Measurements from ENCODE around the gene TRMT2A. TPM values are rescaled to one million over a fixed set of nuclear protein-coding genes. Genes with fewer than 3 reads are reported as not detected.

The TRMT2A gene
- total RNA-seq, 1 donor from 2014 or later = 37.9 TPM

DNA sequence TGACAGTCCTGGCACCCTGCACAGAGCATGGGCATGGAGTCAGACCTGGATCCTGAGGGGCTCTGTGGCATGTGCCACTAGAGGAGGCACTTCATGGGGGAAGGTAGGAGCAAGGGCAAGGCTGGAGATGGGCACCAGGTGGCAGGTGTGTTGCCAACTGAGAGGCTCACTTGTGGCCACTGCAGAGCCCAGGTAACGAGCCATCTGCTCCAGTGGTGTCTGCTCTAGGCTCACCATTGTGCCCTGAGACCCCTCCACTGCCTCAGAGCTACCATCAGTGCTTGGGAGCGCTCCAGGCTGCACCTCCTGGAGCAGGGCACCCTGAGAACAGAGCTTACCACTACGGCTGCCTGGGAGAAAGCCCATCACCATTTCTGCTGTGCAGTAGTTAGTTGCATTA lies 13.3 kb upstream of the TRMT2A start:
- no peaks in the 10 kb centered on the region for H3K27me3 ChIP-seq (ENCODE audit: control insufficient read depth, insufficient read depth, low read length)
- DNase-seq (ENCODE audit: low read depth) = peak; percentile 15
- peak; percentile 58 for TF ChIP-seq CTCF (IDR thresholded peaks at IDR 0.05; ENCODE audit: insufficient read depth, low read length, severe bottlenecking)
- FAIRE-seq = no peak
- peaks cover 10% of the 10 kb centered on the region for H3K36me3 ChIP-seq (ENCODE audit: control insufficient read depth, insufficient read depth, low read length)
- no peak overlapping the region for H3K4me3 ChIP-seq (ENCODE audit: low read depth, low read length)

DNA sequence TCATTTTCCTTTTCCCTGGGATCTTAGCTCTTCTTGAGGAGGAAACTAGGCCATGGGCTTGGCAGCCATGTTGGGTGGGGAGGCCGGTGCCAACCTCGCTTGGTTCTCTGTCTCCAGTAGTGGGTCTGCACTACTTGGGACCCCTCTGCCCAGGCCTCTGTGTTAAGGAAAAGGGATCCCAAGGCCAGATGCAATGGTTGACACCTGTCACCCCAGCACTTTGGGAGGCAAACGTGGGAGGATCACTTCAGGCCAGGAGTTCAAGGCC lies 12.7 kb upstream of the TRMT2A start:
- peaks cover 13% of the 10 kb centered on the region for H3K36me3 ChIP-seq (ENCODE audit: control insufficient read depth, insufficient read depth, low read length)
- no peak overlapping the region for H3K4me3 ChIP-seq (ENCODE audit: low read depth, low read length)
- H3K27me3 ChIP-seq (ENCODE audit: control insufficient read depth, insufficient read depth, low read length) = no peaks in the 10 kb centered on the region
- DNase-seq (ENCODE audit: low read depth) = no peak
- no peak for TF ChIP-seq CTCF (IDR thresholded peaks at IDR 0.05; ENCODE audit: insufficient read depth, low read length, severe bottlenecking)
- FAIRE-seq = no peak

- peak; percentile 49 for TF ChIP-seq CTCF (IDR thresholded peaks at IDR 0.05; ENCODE audit: insufficient read depth, low read length, severe bottlenecking)
- FAIRE-seq = no peak
- no peaks in the 10 kb centered on the region for H3K27me3 ChIP-seq (ENCODE audit: control insufficient read depth, insufficient read depth, low read length)
- DNase-seq (ENCODE audit: low read depth) = peak; percentile 20
- H3K36me3 ChIP-seq (ENCODE audit: control insufficient read depth, insufficient read depth, low read length) = peaks cover 16% of the 10 kb centered on the region
- no peak overlapping the region for H3K4me3 ChIP-seq (ENCODE audit: low read depth, low read length)
These were observed 12.1 kb upstream of the TRMT2A start for GRCh38 chr22:20128902-20129746.

DNA sequence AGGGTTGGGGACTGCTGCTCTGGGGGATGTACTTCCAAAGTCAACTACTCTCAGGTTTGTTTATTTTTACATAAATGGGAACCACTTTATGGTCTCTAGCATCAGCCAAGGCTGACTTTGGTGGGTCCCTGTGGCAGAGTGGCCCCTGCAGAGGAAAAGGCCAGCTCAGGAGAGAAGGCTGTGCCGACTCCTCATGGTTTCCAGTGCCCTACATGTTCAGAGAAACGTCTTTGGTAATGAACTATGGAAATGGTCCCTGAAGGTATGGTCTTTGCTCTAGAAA lies 11.5 kb upstream of the TRMT2A start:
- no peak for TF ChIP-seq CTCF (IDR thresholded peaks at IDR 0.05; ENCODE audit: insufficient read depth, low read length, severe bottlenecking)
- Histone ChIP-seq H3K36me3 (ENCODE audit: control insufficient read depth, insufficient read depth, low read length) (peaks cover 20% of the 10 kb centered on the region), H3K4me3 (ENCODE audit: low read depth, low read length) (no peak overlapping the region), H3K27me3 (ENCODE audit: control insufficient read depth, insufficient read depth, low read length) (no peaks in the 10 kb centered on the region)
- DNase-seq (ENCODE audit: low read depth) = no peak
- FAIRE-seq = no peak

DNA sequence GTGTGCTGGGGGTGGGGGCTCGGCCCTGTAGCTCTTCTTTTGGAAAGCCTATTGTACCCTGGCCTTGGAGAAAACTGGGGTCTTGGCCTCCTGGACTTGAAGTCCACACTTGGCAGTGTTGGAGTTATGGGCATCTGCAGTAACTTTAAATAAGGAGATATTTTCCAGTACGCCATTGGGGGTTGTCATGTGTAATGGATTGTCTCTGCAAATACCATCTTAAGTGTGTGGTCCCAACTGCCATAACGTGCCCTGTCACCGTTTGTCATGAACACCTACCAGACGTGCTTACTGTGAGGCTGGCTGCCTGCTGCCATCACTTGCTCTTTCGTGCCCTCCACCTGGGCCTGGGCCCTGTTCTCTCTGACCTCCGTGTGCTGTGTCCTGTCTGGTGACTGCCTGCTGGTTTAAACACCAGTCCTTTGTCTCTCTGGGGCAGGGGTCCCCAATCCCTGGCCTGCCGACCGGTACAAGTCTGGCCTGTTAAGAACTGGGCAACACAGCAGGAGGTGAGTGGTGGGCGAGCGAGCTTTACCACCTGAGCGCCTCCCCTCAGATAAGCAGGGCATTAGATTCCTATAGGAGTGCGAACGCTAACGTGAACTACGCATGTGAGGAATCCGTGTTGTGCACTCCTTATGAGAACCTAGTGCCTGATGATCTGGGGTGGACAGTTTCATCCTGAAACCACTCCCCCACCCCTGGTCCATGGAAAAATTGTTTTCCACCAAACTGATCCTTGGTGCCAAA lies 11.0 kb upstream of the TRMT2A start:
- Histone ChIP-seq H3K27me3 (ENCODE audit: control insufficient read depth, insufficient read depth, low read length) (no peaks in the 10 kb centered on the region), H3K4me3 (ENCODE audit: low read depth, low read length) (no peak overlapping the region), H3K36me3 (ENCODE audit: control insufficient read depth, insufficient read depth, low read length) (peaks cover 23% of the 10 kb centered on the region)
- no peak for DNase-seq (ENCODE audit: low read depth)
- FAIRE-seq = peak; percentile 77
- TF ChIP-seq CTCF (IDR thresholded peaks at IDR 0.05; ENCODE audit: insufficient read depth, low read length, severe bottlenecking) = no peak
